HCT116 (cell line): ENCODE data around the gene ZNF474. TPM values are rescaled to one million over a fixed set of nuclear protein-coding genes. Genes with fewer than 3 reads are reported as not detected.

ENCODE experiments used
- ATAC-seq: fragments of 200-7000 bp; cut with Tn5 transposase; 2 replicates; pipeline ENCODE4 v1.9.1; 2020; ENCODE audit warnings: mild to moderate bottlenecking, moderate library complexity
- BruUV-seq: library from RNA; stranded (reverse); fragments of 400-500 nt; replicated peaks from 2 replicates; lab custom pipeline; 2021; lab: Mats Ljungman, UMichigan
- CTCF ChIA-PET: fragments of 300-600 bp; sonication (Branson Sonifier 250); formaldehyde crosslinking; loops from one replicate; lab custom pipeline; 2021; ENCODE audit warnings: antibody characterized with exemption; lab: Charles Lee
- POLR2A ChIA-PET: fragments of 300-600, 350-600 bp; sonication (Branson Sonifier 250); formaldehyde crosslinking; loops from one replicate; lab custom pipeline; 2021; ENCODE audit warnings: antibody characterized with exemption; lab: Charles Lee
- RAD21 ChIA-PET, 2 experiments: fragments of 300-600 bp; sonication (Branson Sonifier 250); formaldehyde crosslinking; loops; one replicate each; lab custom pipeline; 2023; ENCODE audit warnings: low total read pairs in 2 of 2; ENCODE audit not compliant: uncharacterized antibody in 2 of 2, unreplicated experiment in 2 of 2, low non-redundant PET in 1 of 2; lab: Charles Lee
- DNase-seq: peaks from one replicate; pipeline ENCODE4 v3.0.0-alpha.2; 2010; ENCODE audit warnings: low read depth, low spot score
- H2AFZ ChIP-seq: fragments of 200-600 bp; shearing (Covaris generic), sonication (generic); 2 replicates; pipeline ENCODE4 v1.6.1; 2017; ENCODE audit warnings: low read depth, mixed run types, mixed read lengths, antibody characterized with exemption, low read length; ENCODE audit not compliant: poor library complexity, severe bottlenecking
- H3K27ac ChIP-seq: 2 replicates; pipeline ENCODE4 v1.5.1; 2012; ENCODE audit warnings: low read depth, low read length
- H3K27me3 ChIP-seq: fragments of 200-600 bp; sonication (generic); 2 replicates; pipeline ENCODE4 v1.6.1; 2016; ENCODE audit warnings: mixed run types, low read length, mixed read lengths; ENCODE audit not compliant: insufficient read depth
- H3K36me3 ChIP-seq, 2 experiments: fragments of 200-500 bp in 1 of 2; fragments of 200-600 bp in 1 of 2; sonication (Bioruptor generic) in 1 of 2; sonication (generic) in 1 of 2; 2 replicates each; pipeline versions ENCODE4 v1.5.1 to v1.6.1; 2014 to 2016; ENCODE audit warnings: low read length in 2 of 2, inconsistent platforms in 1 of 2, mixed read lengths in 1 of 2, mixed run types in 1 of 2; ENCODE audit not compliant: insufficient read depth in 2 of 2, control insufficient read depth in 1 of 2
- H3K4me1 ChIP-seq, 2 experiments: fragments of 200-600 bp in 1 of 2; sonication (generic) in 1 of 2; 2 replicates each; pipeline versions ENCODE4 v1.5.1 to v1.6.1; 2012 to 2017; ENCODE audit warnings: low read length in 2 of 2, inconsistent platforms in 1 of 2, mild to moderate bottlenecking in 1 of 2, mixed read lengths in 1 of 2, mixed run types in 1 of 2, moderate library complexity in 1 of 2; ENCODE audit not compliant: insufficient read depth in 2 of 2, control insufficient read depth in 1 of 2
- H3K4me2 ChIP-seq: fragments of 200-600 bp; sonication (generic); 2 replicates; pipeline ENCODE4 v1.6.1; 2017; ENCODE audit warnings: mixed run types, low read length, mixed read lengths
- H3K4me3 ChIP-seq, 2 experiments: fragments of 200-600 bp in 1 of 2; sonication (generic) in 1 of 2; replicated peaks in 1 of 2; 2 replicates each; pipeline ENCODE4 v1.5.1; 2011 to 2016; ENCODE audit warnings: low read length in 2 of 2, control low read depth in 1 of 2, low read depth in 1 of 2, mild to moderate bottlenecking in 1 of 2, mixed read lengths in 1 of 2, mixed run types in 1 of 2
- H3K79me2 ChIP-seq: fragments of 200-600 bp; sonication (generic); 2 replicates; pipeline ENCODE4 v1.6.1; 2017; ENCODE audit warnings: mild to moderate bottlenecking, mixed run types, low read length, moderate library complexity, mixed read lengths; ENCODE audit not compliant: insufficient read depth
- H3K9ac ChIP-seq: fragments of 200-600 bp; sonication (generic); 2 replicates; pipeline ENCODE4 v1.6.1; 2016; ENCODE audit warnings: low read length, mixed read lengths
- H3K9me2 ChIP-seq: fragments of 200-600 bp; sonication (generic), shearing (Covaris generic); 2 replicates; pipeline ENCODE4 v1.6.1; 2017; ENCODE audit warnings: mixed run types, mild to moderate bottlenecking, moderate library complexity; ENCODE audit not compliant: insufficient read depth
- H3K9me3 ChIP-seq, 2 experiments: fragments of 200-500 bp in 1 of 2; fragments of 200-600 bp in 1 of 2; sonication (Bioruptor generic) in 1 of 2; sonication (generic) in 1 of 2; 2 replicates each; pipeline ENCODE4 v1.6.1; 2014 to 2017; ENCODE audit warnings: low read length in 2 of 2, mixed read lengths in 2 of 2, inconsistent platforms in 1 of 2, low read depth in 1 of 2, mild to moderate bottlenecking in 1 of 2, mixed run types in 1 of 2, moderate library complexity in 1 of 2; ENCODE audit not compliant: control insufficient read depth in 1 of 2, insufficient read depth in 1 of 2
- H4K20me1 ChIP-seq: fragments of 200-600 bp; sonication (generic), shearing (Covaris generic); 2 replicates; pipeline ENCODE4 v1.6.1; 2017; ENCODE audit warnings: mixed run types, mild to moderate bottlenecking, moderate library complexity; ENCODE audit not compliant: insufficient read depth
- CBX3 ChIP-seq: IDR thresholded peaks from 2 replicates; pipeline ENCODE4 v1.6.1; 2012; ENCODE audit warnings: low read depth
- CEBPB ChIP-seq: IDR thresholded peaks from 2 replicates; pipeline ENCODE4 v1.6.1; 2012; ENCODE audit warnings: low read depth
- EGR1 ChIP-seq: IDR thresholded peaks from 2 replicates; pipeline ENCODE4 v1.6.1; 2012; ENCODE audit warnings: low read depth
- ELF1 ChIP-seq: IDR thresholded peaks from 2 replicates; pipeline ENCODE4 v1.6.1; 2012; ENCODE audit warnings: low read depth, borderline replicate concordance
- EZH2 ChIP-seq: fragments of 200-600 bp; sonication (generic); IDR thresholded peaks from 2 replicates; pipeline ENCODE4 v1.6.1; 2017; ENCODE audit warnings: antibody characterized with exemption, mixed run types
- JUND ChIP-seq: IDR thresholded peaks from 2 replicates; pipeline ENCODE4 v1.6.1; 2012
- MAX ChIP-seq: IDR thresholded peaks from 2 replicates; pipeline ENCODE4 v1.6.1; 2012
- POLR2A ChIP-seq: IDR thresholded peaks from 2 replicates; pipeline ENCODE4 v1.7.0; 2011; ENCODE audit warnings: borderline replicate concordance; ENCODE audit not compliant: insufficient read depth, insufficient read length; ENCODE audit errors: extremely low read depth
- POLR2AphosphoS5 ChIP-seq: IDR thresholded peaks from 2 replicates; pipeline ENCODE4 v1.6.1; 2011; ENCODE audit warnings: mild to moderate bottlenecking, low read depth, low read length, moderate library complexity
- RAD21 ChIP-seq: IDR thresholded peaks from 2 replicates; pipeline ENCODE4 v1.6.1; 2012; ENCODE audit warnings: low read depth, mild to moderate bottlenecking
- TCF7L2 ChIP-seq: IDR thresholded peaks from 2 replicates; pipeline ENCODE4 v1.7.0; 2011; ENCODE audit warnings: borderline replicate concordance, inconsistent platforms; ENCODE audit not compliant: insufficient read depth, insufficient read length; ENCODE audit errors: extremely low read depth
- YY1 ChIP-seq: IDR thresholded peaks from 2 replicates; pipeline ENCODE4 v1.6.1; 2011; ENCODE audit warnings: low read length, low read depth, moderate library complexity, mild to moderate bottlenecking; ENCODE audit not compliant: insufficient replicate concordance; ENCODE audit errors: extremely low read depth
- ZBTB33 ChIP-seq: IDR thresholded peaks from 2 replicates; pipeline ENCODE4 v1.6.1; 2011; ENCODE audit warnings: mild to moderate bottlenecking, low read length, moderate library complexity; ENCODE audit not compliant: insufficient replicate concordance; ENCODE audit errors: extremely low read depth
- ZFX ChIP-seq: fragments of 450-650 bp; IDR thresholded peaks from 2 replicates; pipeline ENCODE4 v1.6.1; 2017
- ZNF274 ChIP-seq: fragments of 200-500 bp; sonication (Bioruptor generic); IDR thresholded peaks from 2 replicates; pipeline ENCODE4 v1.6.1; 2014; ENCODE audit warnings: mild to moderate bottlenecking, low read depth, low read length, inconsistent platforms
- intact Hi-C: fragments of 100-400 bp; cut with micrococcal nuclease; formaldehyde crosslinking; loops from 2 replicates; pipeline ENCODE4 v1.10.0; 2022
- total RNA-seq: library from RNA; stranded (reverse); gene quantifications from one replicate; pipeline ENCODE4 v1.2.1, GENCODE V29; 2021; ENCODE audit not compliant: unreplicated experiment

The ZNF474 gene
- total RNA-seq, 1 experiment from 2014 or later, result 0.37 TPM

- Histone ChIP-seq H3K9ac (no peak overlapping the region), H3K4me3 (no peak overlapping the region), H3K36me3 (no peaks in the 10 kb centered on the region), H3K9me2 (no peaks in the 10 kb centered on the region; the same call in 1 of the 2 replicates), H2AFZ (no peak overlapping the region), H3K27ac (no peak overlapping the region), H3K27me3 (no peaks in the 10 kb centered on the region), H3K4me2 (no peak overlapping the region), H3K9me3 (no peaks in the 10 kb centered on the region), H3K79me2 (no peaks in the 10 kb centered on the region), H4K20me1 (no peaks in the 10 kb centered on the region), H3K4me1 (no peaks in the 10 kb centered on the region)
- no TSS peak for BruUV-seq
- ChIA-PET CTCF (no interaction called here), POLR2A (no interaction called here), RAD21 (interaction anchor here in 1 of 2 experiments (0.6 kb wide), 1 partner anchor 297 kb away, joined by 3 read pairs; no protein-coding TSS in a partner anchor)
- TF ChIP-seq RAD21 (no peak), ZFX (no peak), EGR1 (no peak), CEBPB (no peak), ZBTB33 (no peak), CBX3 (no peak), ELF1 (no peak), POLR2A (no peak), MAX (no peak), EZH2 (no peak), TCF7L2 (no peak), POLR2AphosphoS5 (no peak), YY1 (no peak), JUND (no peak), ZNF274 (no peak)
- intact Hi-C loops, result no loop called here
- no peak for ATAC-seq
- no peak for DNase-seq
Observed at GRCh38 chr5:122202952-122203351, 73.6 kb downstream of the ZNF474 start.

Other genes starting within 250 kb of the ZNF474 start
- gene SRFBP1, start 167.6 kb upstream of the ZNF474 start, total RNA-seq, result 8.1 TPM
- 0.12 TPM for gene LOX, start 51.3 kb upstream of the ZNF474 start, total RNA-seq
- gene SNCAIP, start 182.7 kb downstream of the ZNF474 start, total RNA-seq, result not detected